Stomach (tissue), 9 donors: Measurements from ENCODE around the gene PRR12. TPM values are rescaled to one million over a fixed set of nuclear protein-coding genes. Genes with fewer than 3 reads are reported as not detected.

Experiments
- DNase-seq, 2 donors: peaks; one replicate each; pipeline versions ENCODE4 v3.0.0 to v3.0.0-alpha.2; 2013 to 2019
- H3K27ac ChIP-seq, 5 donors: fragments of 200-600 bp in 4 of 5; sonication (generic) in 4 of 5; one replicate each; pipeline ENCODE4 v1.5.1; 2013 to 2019; ENCODE audit warnings: mild to moderate bottlenecking in 1 of 5, moderate library complexity in 1 of 5
- H3K27me3 ChIP-seq, 3 donors: fragments of 200-600 bp; sonication (generic); one replicate each; pipeline ENCODE4 v1.5.1; 2017 to 2019; ENCODE audit warnings: mixed run types in 1 of 3
- H3K36me3 ChIP-seq, 4 donors: fragments of 200-600 bp; sonication (generic); 1 replicate in 3 of 4; 2 replicates in 1 of 4; pipeline ENCODE4 v1.5.1; 2016 to 2019
- H3K4me1 ChIP-seq, 4 donors: fragments of 200-600 bp; sonication (generic); one replicate each; pipeline ENCODE4 v1.5.1; 2016 to 2019
- H3K4me3 ChIP-seq, 4 donors: fragments of 200-600 bp; sonication (generic) in 3 of 4; one replicate each; pipeline ENCODE4 v1.5.1; 2016 to 2019; ENCODE audit warnings: mild to moderate bottlenecking in 1 of 4
- H3K9me3 ChIP-seq, 4 donors: fragments of 200-600 bp; sonication (generic); one replicate each; pipeline ENCODE4 v1.5.1; 2016 to 2019
- CTCF ChIP-seq, 7 experiments: fragments of 450-650 bp in 4 of 7; fragments of 200-600 bp in 3 of 7; sonication (generic) in 3 of 7; IDR thresholded peaks; one replicate each; pipeline ENCODE4 v1.5.1; 2016 to 2019; ENCODE audit warnings: antibody characterized with exemption in 7 of 7, control low read depth in 2 of 7, mild to moderate bottlenecking in 1 of 7
- EP300 ChIP-seq: sonication (generic); formaldehyde crosslinking; IDR thresholded peaks from one replicate; pipeline ENCODE4 v1.6.1; 2017; ENCODE audit warnings: antibody characterized with exemption
- POLR2A ChIP-seq, 4 donors: fragments of 450-650 bp; IDR thresholded peaks; one replicate each; pipeline ENCODE4 v1.6.1; 2016; ENCODE audit warnings: antibody characterized with exemption in 4 of 4, control low read depth in 2 of 4, mild to moderate bottlenecking in 1 of 4, moderate library complexity in 1 of 4
- POLR2AphosphoS5 ChIP-seq, 3 donors: sonication (generic); formaldehyde crosslinking; IDR thresholded peaks; one replicate each; pipeline ENCODE4 v1.6.1; 2016; ENCODE audit warnings: antibody characterized with exemption in 3 of 3
- WGBS, 5 donors: extraction: QIAGEN DNeasy Blood & Tissue Kit in 3 of 5; methylation state at CpG; one replicate each; pipeline versions ENCODE4 v1.1.5 to v1.1.7; 2013 to 2018; 5-methylcytosine and 5-hydroxymethylcytosine counted together
- intact Hi-C: fragments of 100-400 bp; cut with DNase I; formaldehyde crosslinking; loops from one replicate; pipeline ENCODE4 v1.15.1; 2023; ENCODE audit warnings: low total_unique reads
- polyA plus RNA-seq, 3 donors: library from polyadenylated mRNA; stranded (reverse); fragments of 200-250 nt; gene quantifications; one replicate each; pipeline ENCODE4 v1.2.3, GENCODE V29; 2013
- total RNA-seq, 5 donors: library from RNA; depleted of rRNA; stranded (reverse); fragments of >200 nt; gene quantifications; one replicate each; pipeline versions ENCODE4 v1.1.0 to v1.2.3, GENCODE V29; 2014 to 2016
- donor health status: healthy with polysubstance abuse.
- donor health status: Bipolar disorder and iron deficiency.
- donor health status: healthy.

PRR12 gene
- total and polyA plus RNA-seq, 8 donors, result 3.1 to 88.3 (median 11.0) TPM

DNA sequence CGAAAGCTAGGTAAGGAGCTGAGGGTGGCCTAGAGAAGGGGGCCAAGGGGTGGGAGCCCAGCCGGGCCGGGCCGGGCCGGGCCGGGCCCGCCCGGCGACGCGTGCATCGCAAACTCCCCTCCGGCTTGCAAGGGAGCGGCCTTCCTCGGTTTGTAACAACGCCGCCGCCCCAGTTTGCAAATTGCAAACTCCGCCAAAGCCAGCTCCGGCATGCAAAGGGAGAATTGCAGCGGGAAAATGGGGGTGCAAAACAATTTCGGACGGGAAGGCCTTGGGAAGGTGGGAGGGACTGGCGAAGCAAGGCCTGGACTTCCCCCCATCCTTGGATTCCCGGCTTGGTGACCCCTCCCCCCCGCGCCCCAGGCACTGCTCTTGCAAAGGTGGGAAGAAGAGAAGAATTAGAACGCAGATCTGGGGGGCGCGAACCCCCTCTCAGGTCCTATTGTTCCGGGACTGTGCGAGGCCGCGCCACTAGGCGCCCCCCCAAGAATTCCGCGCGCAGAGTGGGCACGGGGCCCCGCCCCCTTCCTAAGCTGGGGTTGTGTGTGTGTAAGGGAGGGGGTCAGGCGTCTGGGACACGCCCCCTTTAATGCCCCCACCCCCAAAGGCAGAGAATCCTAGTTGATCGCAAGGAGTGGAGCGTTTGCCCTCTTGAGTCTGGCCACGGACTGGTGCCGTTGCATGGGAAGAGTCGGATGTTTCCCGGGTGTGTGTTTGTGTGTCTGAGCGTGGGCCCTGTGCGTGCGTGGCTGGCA lies 926 bp downstream of the PRR12 start:
- Histone ChIP-seq H3K4me3 (peak overlapping the region; percentile 70 to 95 (median 90)), H3K36me3 (peaks cover 28 to 32% (median 31%) of the 10 kb centered on the region in 4 donors), H3K27me3 (no peaks in the 10 kb centered on the region), H3K27ac (peak overlapping the region; percentile 92 to 99 (median 96)), H3K4me1 (peaks cover 21 to 53% (median 45%) of the 10 kb centered on the region in 4 donors), H3K9me3 (no peaks in the 10 kb centered on the region)
- no peak for TF ChIP-seq POLR2A (IDR thresholded peaks at IDR 0.05)
- no peak for TF ChIP-seq POLR2AphosphoS5 (IDR thresholded peaks at IDR 0.05)
- no peak for TF ChIP-seq CTCF (IDR thresholded peaks at IDR 0.05)
- no peak for TF ChIP-seq EP300
- 0 to 1% (median 1%) methylated on average over 24 to 51 of the region's 51 CpGs for WGBS, 5 donors
- intact Hi-C loops, result no loop called here
- DNase-seq, result peak; percentile 40 to 74

- Histone ChIP-seq H3K4me3 (peak overlapping the region; percentile 70 to 95 (median 90)), H3K36me3 (peaks cover 35 to 39% (median 38%) of the 10 kb centered on the region in 4 donors), H3K27me3 (no peaks in the 10 kb centered on the region), H3K9me3 (no peaks in the 10 kb centered on the region), H3K4me1 (peaks cover 21 to 53% (median 45%) of the 10 kb centered on the region in 4 donors), H3K27ac (peak overlapping the region; percentile 92 to 99 (median 96))
- 2 to 5% (median 3%) methylated on average over 27 to 28 of the region's 28 CpGs for WGBS, 5 donors
- intact Hi-C loops, result no loop called here
- DNase-seq, result peak in 1 of 2 donors; percentile 46
- TF ChIP-seq POLR2A (IDR thresholded peaks at IDR 0.05) (no peak), CTCF (IDR thresholded peaks at IDR 0.05) (no peak), POLR2AphosphoS5 (IDR thresholded peaks at IDR 0.05) (no peak)
These were observed 1.7 kb downstream of the PRR12 start for GRCh38 chr19:49592486-49593232.

- 4 to 9% (median 6%) methylated on average over 16 to 27 of the region's 27 CpGs for WGBS, 5 donors
- H3K27ac ChIP-seq, result peak overlapping the region; percentile 92 to 99 (median 96)
These were observed 2.5 kb downstream of the PRR12 start for GRCh38 chr19:49593233-49594113.

More at GRCh38 chr19:49593233-49594113, 2.5 kb downstream of the PRR12 start:
- TF ChIP-seq POLR2AphosphoS5 (IDR thresholded peaks at IDR 0.05) (peak in 1 of 3 donors; percentile 48), CTCF (IDR thresholded peaks at IDR 0.05) (no peak)
- no peaks in the 10 kb centered on the region for H3K27me3 ChIP-seq
- H3K4me1 ChIP-seq, result peaks cover 21 to 53% (median 45%) of the 10 kb centered on the region in 4 donors
- peak overlapping the region; percentile 70 to 95 (median 90) for H3K4me3 ChIP-seq
- H3K36me3 ChIP-seq, result peaks cover 42 to 47% (median 46%) of the 10 kb centered on the region in 4 donors
- no peaks in the 10 kb centered on the region for H3K9me3 ChIP-seq
- DNase-seq, result peak; percentile 94 to 97
- intact Hi-C loops, result no loop called here
